Thoracic aorta (tissue), 2 donors: ENCODE measurements around the gene MUL1. TPM values are rescaled to one million over a fixed set of nuclear protein-coding genes. Genes with fewer than 3 reads are reported as not detected.

Source experiments
- ATAC-seq: fragments of 150-250 bp; one replicate; pipeline ENCODE4 v1.8.0; 2017; ENCODE audit warnings: low read depth; ENCODE audit not compliant: insufficient number of reproducible peaks, low FRiP score
- DNase-seq: peaks from one replicate; pipeline ENCODE4 v3.0.0-alpha.2; 2020; ENCODE audit warnings: low spot score
- H3K27ac ChIP-seq, 2 donors: fragments of 200-600 bp; sonication (generic); 1 replicate in 1 of 2; 2 replicates in 1 of 2; pipeline ENCODE4 v1.5.1; 2016; ENCODE audit warnings: mild to moderate bottlenecking in 2 of 2, moderate library complexity in 2 of 2
- H3K27me3 ChIP-seq: fragments of 200-600 bp; sonication (generic); replicated peaks from 2 replicates; pipeline ENCODE4 v1.6.0; 2016; ENCODE audit warnings: mild to moderate bottlenecking; ENCODE audit not compliant: insufficient read depth
- H3K36me3 ChIP-seq: fragments of 200-600 bp; sonication (generic); one replicate; pipeline ENCODE4 v1.5.1; 2016
- H3K4me1 ChIP-seq, 2 donors: fragments of 200-600 bp; sonication (generic); 1 replicate in 1 of 2; 2 replicates in 1 of 2; pipeline versions ENCODE4 v1.5.1 to v1.6.0; 2016; ENCODE audit warnings: low read depth in 2 of 2, mild to moderate bottlenecking in 1 of 2; ENCODE audit not compliant: control insufficient read depth in 1 of 2
- H3K4me3 ChIP-seq: fragments of 200-600 bp; sonication (generic); 2 replicates; pipeline ENCODE4 v1.5.1; 2016; ENCODE audit warnings: mild to moderate bottlenecking
- H3K9me3 ChIP-seq: fragments of 200-600 bp; sonication (generic); 2 replicates; pipeline ENCODE4 v1.5.1; 2016
- total RNA-seq, 2 donors: library from RNA; depleted of rRNA; stranded (reverse); fragments of >200 nt; gene quantifications; one replicate each; pipeline versions ENCODE4 v1.1.0 to v1.2.3, GENCODE V29; 2016
- TF ChIP-seq, protein P1 (sequence below): fragments of 200-600 bp; sonication (generic); IDR thresholded peaks from one replicate; pipeline ENCODE4 v1.5.1; 2019; ENCODE audit warnings: antibody characterized with exemption

MUL1 gene
- total RNA-seq, 2 donors from 2014 or later = 27.2 to 41.8 TPM

DNA sequence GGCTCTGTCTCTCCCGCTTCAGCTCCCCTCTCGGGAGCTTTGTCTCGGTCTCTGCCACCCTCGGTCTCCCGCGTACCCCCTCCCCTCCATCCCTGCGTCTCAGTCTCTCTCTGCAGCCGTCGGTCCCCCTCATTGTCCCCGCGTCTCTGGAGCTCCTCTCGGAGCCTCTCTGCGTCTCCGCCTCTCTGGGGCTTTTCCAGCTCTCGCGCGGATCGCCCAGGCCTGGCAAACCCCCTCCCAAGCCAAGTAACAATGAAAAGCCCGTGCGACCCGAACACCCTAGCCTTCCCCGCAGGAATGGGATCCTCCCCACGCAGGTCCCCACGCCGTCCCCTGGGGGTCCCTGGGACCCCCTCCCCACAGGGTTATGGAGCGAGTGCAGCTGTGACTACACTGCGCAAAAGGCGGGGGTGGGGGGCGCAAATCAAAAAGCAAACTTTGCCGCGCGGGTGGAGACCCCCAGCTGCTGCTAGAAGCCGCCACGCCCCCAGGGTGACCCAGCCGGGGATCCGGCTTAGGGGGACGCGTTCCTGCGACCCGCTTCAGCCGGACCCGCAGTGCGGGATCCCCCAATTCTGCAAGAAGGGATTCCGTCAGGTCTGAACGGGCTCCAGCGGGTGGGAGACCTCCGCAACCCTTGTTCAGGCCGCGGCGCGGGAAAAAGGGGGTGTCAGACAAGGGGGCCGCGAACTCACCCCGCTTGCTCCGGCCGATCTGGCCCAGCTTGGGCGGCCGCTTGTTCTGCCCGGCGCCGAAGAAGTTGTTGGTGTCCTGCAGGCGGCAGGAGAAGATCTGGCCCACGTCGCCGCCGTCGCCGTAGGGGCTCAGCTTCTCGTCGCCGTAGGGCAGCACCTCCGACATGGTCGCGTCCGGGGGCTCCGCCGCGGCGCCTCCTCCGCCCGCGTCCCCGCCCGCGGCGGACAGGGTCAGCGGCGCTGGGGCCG, 23.2 kb downstream of the MUL1 start:
- no peak for DNase-seq

GRCh38 chr1:20483833-20484518, 24.0 kb downstream of the MUL1 start:
- H3K4me3 ChIP-seq = peak overlapping the region; percentile 76
- no peaks in the 10 kb centered on the region for H3K36me3 ChIP-seq
- no peaks in the 10 kb centered on the region for H3K27me3 ChIP-seq
- TF ChIP-seq, protein P1, sequence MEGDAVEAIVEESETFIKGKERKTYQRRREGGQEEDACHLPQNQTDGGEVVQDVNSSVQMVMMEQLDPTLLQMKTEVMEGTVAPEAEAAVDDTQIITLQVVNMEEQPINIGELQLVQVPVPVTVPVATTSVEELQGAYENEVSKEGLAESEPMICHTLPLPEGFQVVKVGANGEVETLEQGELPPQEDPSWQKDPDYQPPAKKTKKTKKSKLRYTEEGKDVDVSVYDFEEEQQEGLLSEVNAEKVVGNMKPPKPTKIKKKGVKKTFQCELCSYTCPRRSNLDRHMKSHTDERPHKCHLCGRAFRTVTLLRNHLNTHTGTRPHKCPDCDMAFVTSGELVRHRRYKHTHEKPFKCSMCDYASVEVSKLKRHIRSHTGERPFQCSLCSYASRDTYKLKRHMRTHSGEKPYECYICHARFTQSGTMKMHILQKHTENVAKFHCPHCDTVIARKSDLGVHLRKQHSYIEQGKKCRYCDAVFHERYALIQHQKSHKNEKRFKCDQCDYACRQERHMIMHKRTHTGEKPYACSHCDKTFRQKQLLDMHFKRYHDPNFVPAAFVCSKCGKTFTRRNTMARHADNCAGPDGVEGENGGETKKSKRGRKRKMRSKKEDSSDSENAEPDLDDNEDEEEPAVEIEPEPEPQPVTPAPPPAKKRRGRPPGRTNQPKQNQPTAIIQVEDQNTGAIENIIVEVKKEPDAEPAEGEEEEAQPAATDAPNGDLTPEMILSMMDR = no peak
- H3K9me3 ChIP-seq = no peaks in the 10 kb centered on the region
- no peak for DNase-seq
- no peak for ATAC-seq
- H3K27ac ChIP-seq = no peak overlapping the region
- H3K4me1 ChIP-seq = peaks cover 12 to 23% of the 10 kb centered on the region in 2 donors

More for the DNA sequence above, 23.2 kb downstream of the MUL1 start:
- Histone ChIP-seq H3K27ac (no peak overlapping the region), H3K9me3 (no peaks in the 10 kb centered on the region), H3K4me1 (peaks cover 12 to 23% of the 10 kb centered on the region in 2 donors), H3K36me3 (no peaks in the 10 kb centered on the region), H3K27me3 (no peaks in the 10 kb centered on the region), H3K4me3 (peak overlapping the region; percentile 76)
- no peak for ATAC-seq
- TF ChIP-seq, protein P1 = no peak

DNA sequence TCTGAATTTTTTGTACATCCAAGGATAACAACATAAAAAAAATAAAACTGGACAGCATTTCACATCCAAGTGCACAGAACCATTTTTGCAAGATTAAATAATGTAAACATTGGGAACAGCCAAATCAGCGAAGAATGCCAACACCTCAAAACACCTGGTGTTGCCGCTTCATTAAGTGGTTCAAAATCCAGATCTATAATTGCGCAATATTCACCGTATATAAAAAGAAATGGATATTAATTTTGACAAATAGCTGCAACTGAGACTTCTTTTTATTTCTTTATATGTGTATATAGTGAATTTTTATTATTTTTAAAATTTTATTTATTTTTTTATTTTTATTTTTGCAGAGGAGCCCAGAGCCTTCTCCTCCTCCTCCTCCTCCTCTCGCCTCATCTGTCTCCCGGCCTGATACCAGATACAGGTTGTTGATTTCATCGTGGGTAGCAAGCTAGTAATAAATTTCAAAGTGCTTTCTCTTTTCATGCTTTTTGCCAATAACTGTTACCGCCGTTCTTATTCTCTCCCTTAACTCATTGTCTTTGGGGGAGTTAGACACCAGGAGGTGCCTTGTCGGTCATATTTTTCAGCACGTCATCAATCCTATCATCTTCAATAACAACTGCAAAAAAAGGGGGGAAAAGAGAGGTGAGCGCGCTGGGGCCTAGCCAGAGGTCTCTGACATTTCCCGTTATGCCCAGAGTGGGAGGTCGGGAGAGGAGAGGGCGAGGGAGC, 24.7 kb downstream of the MUL1 start:
- peaks cover 12 to 23% of the 10 kb centered on the region in 2 donors for H3K4me1 ChIP-seq
- no peak for ATAC-seq
- H3K27ac ChIP-seq = no peak overlapping the region

GRCh38 chr1:20481643-20482498, 26.1 kb downstream of the MUL1 start:
- ATAC-seq (no peak), DNase-seq (no peak)
- TF ChIP-seq, protein P1 = no peak
- Histone ChIP-seq H3K4me3 (no peak overlapping the region), H3K9me3 (no peaks in the 10 kb centered on the region), H3K36me3 (no peaks in the 10 kb centered on the region), H3K4me1 (peaks cover 12 to 20% of the 10 kb centered on the region in 2 donors), H3K27me3 (no peaks in the 10 kb centered on the region), H3K27ac (no peak overlapping the region)

More for the DNA sequence above, 24.7 kb downstream of the MUL1 start:
- TF ChIP-seq, protein P1 = no peak
- Histone ChIP-seq H3K9me3 (no peaks in the 10 kb centered on the region), H3K4me3 (peak overlapping the region; percentile 76), H3K27me3 (no peaks in the 10 kb centered on the region), H3K36me3 (no peaks in the 10 kb centered on the region)
- DNase-seq = no peak
